Measurements from ENCODE around the gene LRMDA. TPM values are rescaled to one million over a fixed set of nuclear protein-coding genes. Genes with fewer than 3 reads are reported as not detected.
A peak's percentile ranks its signal among the peaks of the same experiment; 100 is the strongest.

LRMDA gene
- total RNA-seq, 6 donors from 2014 or later, result 12.8 to 185 (median 18.1) TPM

GRCh38 chr10:75592791-75593643, 161.6 kb downstream of the LRMDA start:
- no peak for DNase-seq
- ATAC-seq (ENCODE audit: low FRiP score in 2 of 2), result peak in 1 of 2 donors; percentile 50
- Histone ChIP-seq H3K4me3 (peak overlapping the region in 3 of 4 donors; percentile 21 to 35 (median 26)), H3K36me3 (no peaks in the 10 kb centered on the region), H3K27me3 (no peaks in the 10 kb centered on the region), H3K27ac (peak overlapping the region; percentile 42 to 84 (median 64)), H3K9me3 (no peaks in the 10 kb centered on the region), H3K4me1 (peaks cover 0 to 6% (median 2%) of the 10 kb centered on the region in 4 donors)
- TF ChIP-seq POLR2AphosphoS5 (IDR thresholded peaks at IDR 0.05) (no peak), CTCF (IDR thresholded peaks at IDR 0.05) (no peak)
- WGBS, 2 donors, result 37 to 45% methylated on average over 8 of the region's 8 CpGs

GRCh38 chr10:75593692-75594556, 162.5 kb downstream of the LRMDA start:
- no peaks in the 10 kb centered on the region for H3K36me3 ChIP-seq

GRCh38 chr10:75596930-75597620, 165.7 kb downstream of the LRMDA start:
- TF ChIP-seq POLR2A (IDR thresholded peaks at IDR 0.05) (no peak), EP300 (IDR thresholded peaks at IDR 0.05) (no peak), POLR2AphosphoS5 (IDR thresholded peaks at IDR 0.05) (no peak), CTCF (IDR thresholded peaks at IDR 0.05) (no peak)
- H3K36me3 ChIP-seq, result no peaks in the 10 kb centered on the region
- peaks cover 0 to 11% (median 3%) of the 10 kb centered on the region in 4 donors for H3K4me1 ChIP-seq
- ATAC-seq (ENCODE audit: low FRiP score in 2 of 2) (no peak), DNase-seq (no peak)
- H3K4me3 ChIP-seq, result no peak overlapping the region
- 82 to 88% methylated on average over 6 of the region's 6 CpGs for WGBS, 2 donors
- H3K27me3 ChIP-seq, result no peaks in the 10 kb centered on the region
- no peak overlapping the region for H3K27ac ChIP-seq
- H3K9me3 ChIP-seq, result no peaks in the 10 kb centered on the region

More at GRCh38 chr10:75593692-75594556, 162.5 kb downstream of the LRMDA start:
- WGBS, 2 donors, result 85 to 86% methylated on average over 8 to 14 of the region's 14 CpGs
- Histone ChIP-seq H3K4me3 (no peak overlapping the region), H3K27me3 (no peaks in the 10 kb centered on the region), H3K27ac (no peak overlapping the region), H3K4me1 (peaks cover 0 to 6% (median 2%) of the 10 kb centered on the region in 4 donors), H3K9me3 (no peaks in the 10 kb centered on the region)
- DNase-seq, result peak in 1 of 2 donors; percentile 46
- TF ChIP-seq CTCF (IDR thresholded peaks at IDR 0.05) (no peak), POLR2A (IDR thresholded peaks at IDR 0.05) (no peak), EP300 (IDR thresholded peaks at IDR 0.05) (no peak), POLR2AphosphoS5 (IDR thresholded peaks at IDR 0.05) (no peak)
- peak in 1 of 2 donors; percentile 26 for ATAC-seq (ENCODE audit: low FRiP score in 2 of 2)

- WGBS, 2 donors, result 89 to 95% methylated on average over 15 of the region's 15 CpGs
- no peak overlapping the region for H3K4me3 ChIP-seq
- ATAC-seq (ENCODE audit: low FRiP score in 2 of 2) (no peak), DNase-seq (no peak)
- H3K36me3 ChIP-seq, result no peaks in the 10 kb centered on the region
- no peak for TF ChIP-seq CTCF (IDR thresholded peaks at IDR 0.05)
- TF ChIP-seq POLR2AphosphoS5 (IDR thresholded peaks at IDR 0.05), result no peak
- TF ChIP-seq POLR2A (IDR thresholded peaks at IDR 0.05), result no peak
- TF ChIP-seq EP300 (IDR thresholded peaks at IDR 0.05), result no peak
- H3K4me1 ChIP-seq, result peaks cover 0 to 11% (median 3%) of the 10 kb centered on the region in 4 donors
- H3K27ac ChIP-seq, result no peak overlapping the region
- no peaks in the 10 kb centered on the region for H3K27me3 ChIP-seq
- no peaks in the 10 kb centered on the region for H3K9me3 ChIP-seq
Measured at GRCh38 chr10:75597773-75598440, 166.5 kb downstream of the LRMDA start.
